Stimulated activated CD8-positive, alpha-beta memory T cell treated with anti-CD3 and anti-CD28 coated beads, Interleukin-4, amount 100 ng/mL, for 1 hour (primary cell): ENCODE measurements around the gene SPSB3.
"Not testable (repeated sequence)": the region's sequence is repeated elsewhere in the genome, so short reads cannot be mapped to it uniquely, and the experiment has no call there.

Experiments used
- DNase-seq, 2 donors: peaks; one replicate each; pipeline ENCODE4 v3.0.0-alpha.2; 2020; ENCODE audit warnings: low read depth in 2 of 2, low spot score in 1 of 2

SPSB3 gene

DNA sequence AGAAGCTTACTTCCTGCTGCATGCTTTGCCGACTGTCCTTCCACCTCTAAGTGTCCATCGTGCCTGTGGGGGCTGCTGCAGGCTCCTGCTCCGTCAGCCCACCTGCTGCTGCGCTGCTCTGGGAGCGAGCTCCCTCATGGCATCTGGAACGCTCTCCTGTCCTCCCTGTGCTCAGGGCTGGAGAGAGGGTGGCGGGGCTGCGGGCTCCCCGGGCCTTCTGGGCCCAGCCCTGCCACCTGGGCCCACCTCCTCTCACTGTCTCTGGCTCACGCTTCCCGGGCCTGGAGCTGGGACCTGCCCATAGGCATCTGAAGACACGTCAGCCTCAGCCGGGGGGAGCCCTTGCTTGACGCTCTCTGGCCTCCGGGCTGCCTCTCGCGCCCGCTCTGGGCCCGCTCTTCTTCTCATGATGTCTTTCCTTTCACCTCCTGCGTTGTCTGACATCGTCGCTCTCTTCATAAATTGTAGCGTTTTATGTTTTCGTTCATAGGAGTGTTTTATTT is 38.0 kb downstream of the SPSB3 start:
- no peak for DNase-seq

DNA sequence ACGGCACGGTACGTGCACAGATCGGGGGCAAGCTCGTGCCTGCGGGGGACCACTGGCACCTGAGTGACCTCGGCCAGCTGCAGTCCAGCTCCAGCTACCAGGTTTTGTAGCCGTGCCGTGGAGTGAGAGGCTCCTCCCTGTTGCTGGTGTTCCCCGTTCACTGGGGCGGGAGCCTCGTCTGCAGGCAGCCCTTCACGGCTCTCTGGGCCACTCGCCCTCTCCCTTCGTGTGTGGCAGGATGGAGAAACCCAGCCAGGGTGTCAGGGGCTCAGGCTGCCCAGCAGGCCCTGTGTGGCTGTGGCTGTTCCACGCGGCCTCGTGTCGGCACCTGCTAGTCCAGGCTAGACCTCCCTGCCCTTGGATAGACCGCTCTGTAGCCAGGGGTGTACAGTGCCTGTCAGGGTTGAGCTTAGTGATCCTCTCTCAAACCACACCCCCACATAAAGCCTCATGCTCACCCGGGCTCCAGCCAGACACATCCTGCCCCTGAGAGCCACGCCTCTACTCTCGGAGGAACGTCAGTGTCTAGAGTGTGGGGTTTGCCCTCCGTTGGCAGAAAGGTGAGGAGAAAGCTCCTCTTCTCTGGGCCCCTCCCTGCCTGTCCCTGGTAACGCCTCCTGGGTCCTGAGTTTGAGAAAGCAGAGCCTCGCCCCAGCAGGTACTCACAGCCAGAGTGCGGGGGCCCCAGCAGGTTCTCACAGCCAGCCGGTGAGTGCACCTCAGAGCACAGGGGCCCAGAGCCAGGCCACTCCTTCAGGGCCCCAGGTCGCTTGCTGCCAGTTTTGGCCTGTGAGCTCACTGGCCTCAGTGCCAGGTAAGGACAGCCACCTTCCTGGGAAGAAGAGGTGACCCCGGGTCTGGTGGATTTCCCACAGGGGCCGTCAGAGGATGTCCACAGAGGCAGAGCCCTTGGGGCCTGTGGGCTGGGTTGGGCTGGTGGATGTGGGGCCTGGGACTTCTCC is 38.7 kb downstream of the SPSB3 start:
- DNase-seq = no peak

DNA sequence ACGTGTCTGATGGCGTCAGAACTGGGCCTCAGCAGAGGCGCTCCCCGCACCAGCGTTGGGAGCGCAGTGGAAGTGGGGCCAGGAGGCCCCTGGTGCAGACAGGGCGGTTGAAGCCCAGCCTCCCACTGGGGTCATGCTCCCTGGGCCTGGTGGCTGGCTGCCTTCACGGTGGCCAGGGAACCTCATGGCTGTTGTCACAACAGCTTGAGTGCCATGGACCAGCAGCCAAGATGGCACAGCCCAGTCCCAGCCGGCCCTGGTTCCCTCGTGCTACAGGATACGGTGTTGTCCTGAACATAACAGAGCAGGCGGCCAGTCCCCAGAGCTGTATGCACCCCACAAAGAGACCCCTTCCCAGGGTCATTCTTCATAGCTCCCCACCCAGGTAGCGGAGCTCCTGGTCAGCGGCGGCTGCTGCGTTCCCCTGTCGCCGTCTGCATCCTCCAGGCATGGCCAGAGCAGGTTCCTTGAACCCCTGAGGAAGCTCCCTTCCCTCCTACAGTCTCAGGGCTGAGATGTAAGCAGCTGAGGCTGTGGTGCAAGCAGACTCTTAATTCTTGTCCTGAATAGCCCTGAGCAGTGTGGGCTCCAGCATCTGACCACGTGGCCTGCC is 40.7 kb downstream of the SPSB3 start:
- no peak for DNase-seq

DNA sequence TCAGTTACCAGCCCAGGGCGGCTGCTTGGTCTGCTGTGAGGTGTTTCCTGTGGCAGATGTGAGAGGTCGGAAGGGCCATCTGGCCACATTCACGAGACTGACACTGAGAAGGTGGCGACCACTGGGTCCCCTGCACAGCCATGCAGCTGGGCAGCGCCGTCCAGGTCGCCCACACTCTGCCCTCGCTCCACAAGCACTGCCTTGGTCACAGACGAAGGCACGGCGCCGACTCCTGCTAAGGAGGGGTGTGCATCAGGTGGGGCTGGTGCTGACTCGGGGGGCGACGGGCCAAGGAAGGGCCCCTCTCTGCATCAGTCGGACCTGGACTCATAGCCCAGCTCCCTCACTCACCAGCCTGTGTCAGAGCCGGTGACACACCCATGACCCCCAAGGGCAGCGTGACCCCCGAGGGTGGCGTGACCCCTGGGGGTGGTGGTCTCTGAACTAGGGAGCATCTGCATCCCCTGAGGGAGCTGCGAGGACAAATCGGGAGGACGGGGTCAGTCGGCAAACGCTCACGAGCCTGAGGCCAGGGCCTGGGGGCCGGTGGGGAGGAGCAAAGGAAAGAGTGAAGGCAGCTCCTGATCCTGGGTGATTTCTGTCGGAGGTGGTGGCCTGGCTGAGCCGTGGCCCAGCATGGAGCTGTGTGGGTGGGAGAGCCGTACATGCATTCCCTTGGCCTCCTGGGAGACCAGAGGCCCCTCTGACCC is 41.4 kb downstream of the SPSB3 start:
- no peak for DNase-seq

DNA sequence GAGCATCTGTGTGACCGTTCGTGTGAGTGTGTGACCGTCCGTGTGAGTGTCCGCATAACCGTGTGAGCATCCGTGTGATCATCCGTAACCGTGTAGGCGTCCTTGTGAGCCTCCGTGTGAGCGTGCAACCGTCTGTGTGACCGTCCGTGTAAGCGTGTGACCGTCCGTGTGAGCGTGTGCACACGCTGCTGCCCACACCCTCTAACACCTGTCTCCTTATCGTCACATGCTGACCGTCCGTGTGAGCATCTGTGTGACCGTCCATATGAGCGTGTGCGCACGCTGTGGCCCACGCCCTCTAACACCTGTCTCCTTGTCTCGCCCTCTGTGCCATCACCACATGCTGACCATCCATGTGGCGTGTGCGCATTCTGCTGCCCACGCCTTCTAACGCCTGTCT is 42.1 kb downstream of the SPSB3 start:
- no peak for DNase-seq

DNA sequence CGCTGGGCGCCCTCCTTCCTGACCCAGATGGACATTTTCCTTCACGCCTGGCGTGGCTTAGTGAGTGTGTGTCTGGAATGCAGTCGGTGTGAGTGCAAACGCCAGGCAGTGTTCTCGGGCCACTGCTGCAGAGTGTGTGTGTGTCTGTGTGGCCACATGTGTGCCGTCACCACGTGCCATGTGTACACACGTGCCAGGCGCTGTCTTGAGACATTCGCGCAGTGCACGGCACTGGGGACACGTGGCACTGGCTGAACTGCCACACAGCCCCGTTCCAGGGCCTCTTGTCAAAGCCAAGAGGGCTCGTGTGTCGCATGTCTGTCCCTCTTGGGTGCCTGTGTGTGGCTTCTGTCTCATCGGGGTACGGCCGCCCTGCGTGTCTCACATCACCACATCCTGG is 47.6 kb downstream of the SPSB3 start:
- no peak for DNase-seq

DNA sequence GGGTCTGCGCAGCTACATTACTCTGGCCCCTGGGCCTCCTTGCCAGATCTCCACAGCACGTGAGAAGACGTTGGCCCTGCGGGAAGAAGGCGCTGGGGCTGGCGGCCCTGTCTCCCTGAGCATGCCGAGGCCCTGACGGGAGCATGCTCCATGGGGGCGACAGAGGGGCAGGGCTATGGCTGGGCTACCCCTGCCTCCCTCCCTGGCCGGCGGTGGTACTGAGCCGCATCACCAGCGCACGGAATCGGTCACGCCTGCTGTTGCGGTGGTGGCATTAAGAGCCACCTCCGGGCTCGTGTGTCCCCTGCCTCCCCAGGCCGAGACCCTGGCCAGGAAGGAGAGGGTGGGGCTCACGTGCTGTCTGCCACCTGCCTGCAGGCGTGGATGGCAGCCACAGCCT is 48.2 kb downstream of the SPSB3 start:
- DNase-seq = no peak

DNA sequence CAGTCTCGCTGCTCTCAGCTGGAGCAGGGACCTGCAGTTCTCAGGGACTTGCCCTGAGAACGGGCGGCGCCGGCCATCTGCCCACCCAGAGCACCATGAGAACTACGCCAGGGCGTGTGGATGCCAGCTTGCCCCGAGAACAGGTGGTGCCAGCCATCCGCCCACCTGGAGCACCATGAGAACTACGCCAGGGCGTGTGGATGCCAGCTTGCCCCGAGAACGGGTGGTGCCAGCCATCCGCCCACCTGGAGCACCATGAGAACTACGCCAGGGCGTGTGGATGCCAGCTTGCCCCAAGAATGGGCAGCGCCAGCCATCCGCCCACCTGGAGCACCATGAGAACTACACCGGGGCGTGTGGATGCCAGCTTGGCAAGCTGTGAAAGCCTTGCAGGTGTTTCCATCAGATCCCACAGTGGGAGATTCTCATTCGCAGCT is 49.8 kb downstream of the SPSB3 start:
- DNase-seq = not testable (repeated sequence)

DNA sequence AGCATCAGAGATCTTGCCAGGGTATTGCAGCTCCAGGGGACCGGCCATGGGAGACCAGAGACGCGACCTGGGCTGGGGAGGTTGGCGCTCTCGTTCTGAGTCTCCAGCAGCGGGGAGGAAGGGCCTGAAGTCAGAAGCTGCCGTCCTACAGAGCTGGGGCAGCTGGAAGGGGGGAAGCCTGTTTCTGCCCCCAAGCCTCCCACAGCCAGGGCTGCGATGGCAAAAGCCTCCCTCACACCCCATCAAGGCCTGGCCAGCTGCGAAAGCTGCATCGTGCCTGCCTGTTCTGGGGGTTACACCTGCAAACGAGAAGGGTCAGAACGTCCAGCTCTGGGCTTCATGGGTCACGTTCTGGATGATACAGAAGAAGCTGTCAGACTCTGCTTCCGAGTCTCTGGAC is 50.3 kb downstream of the SPSB3 start:
- DNase-seq = no peak

DNA sequence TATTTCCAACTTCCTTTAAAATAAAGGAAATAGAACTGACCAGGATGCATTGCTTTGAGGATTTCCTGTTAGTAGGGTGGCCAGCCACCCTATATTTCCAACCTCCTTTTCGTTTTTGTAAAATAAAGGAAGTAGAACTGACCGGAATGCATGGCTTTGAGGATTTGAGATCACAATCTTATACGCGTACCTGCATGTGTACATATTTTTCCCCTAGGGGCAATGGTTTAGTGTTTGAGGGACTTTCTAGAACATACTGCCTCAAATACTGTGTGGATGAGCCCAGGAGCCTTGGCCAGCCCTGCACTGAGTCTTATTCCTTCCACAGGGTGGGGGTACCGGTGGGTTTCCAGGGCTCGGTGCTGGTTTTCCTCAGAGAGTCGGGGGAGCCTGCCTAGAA is 50.8 kb downstream of the SPSB3 start:
- no peak for DNase-seq

DNA sequence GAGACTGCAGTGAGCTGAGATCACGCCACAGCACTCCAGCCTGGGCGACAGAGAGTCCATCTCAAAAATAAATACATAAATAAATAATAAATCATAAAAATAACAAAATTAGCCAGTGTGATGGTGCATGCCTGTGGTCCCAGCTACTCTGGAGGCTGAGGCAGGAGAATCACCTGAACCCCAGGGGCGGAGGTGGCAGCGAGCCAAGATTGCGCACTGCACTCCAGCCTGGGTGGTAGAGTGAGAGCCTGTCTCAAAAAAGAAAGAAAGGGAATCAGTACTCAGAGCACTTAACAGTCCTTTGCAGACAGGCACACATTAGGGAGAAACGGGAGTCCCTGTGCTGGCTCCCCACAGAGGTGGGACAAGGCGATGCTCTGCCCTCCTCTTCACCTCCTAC is 51.3 kb downstream of the SPSB3 start:
- DNase-seq = no peak

DNA sequence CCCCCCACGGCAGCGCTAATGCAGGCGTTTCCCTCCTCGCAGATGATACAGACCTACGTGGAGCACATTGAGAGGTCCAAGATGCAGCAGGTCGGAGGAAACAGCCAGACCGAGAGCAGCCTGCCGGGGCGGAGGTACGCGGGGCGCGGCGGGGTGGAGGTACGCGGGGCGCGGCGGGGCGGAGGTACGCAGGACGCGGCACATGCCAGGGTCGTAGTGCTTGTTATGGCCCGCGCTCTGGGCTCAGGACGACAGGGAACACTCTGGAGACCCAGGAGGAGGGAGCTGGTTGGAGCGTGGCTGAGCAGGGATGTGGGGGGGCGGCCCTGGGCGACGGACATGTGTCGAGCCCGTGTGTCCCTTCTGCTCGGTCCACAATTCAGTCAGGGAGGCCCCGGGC is 52.9 kb downstream of the SPSB3 start:
- no peak for DNase-seq

DNA sequence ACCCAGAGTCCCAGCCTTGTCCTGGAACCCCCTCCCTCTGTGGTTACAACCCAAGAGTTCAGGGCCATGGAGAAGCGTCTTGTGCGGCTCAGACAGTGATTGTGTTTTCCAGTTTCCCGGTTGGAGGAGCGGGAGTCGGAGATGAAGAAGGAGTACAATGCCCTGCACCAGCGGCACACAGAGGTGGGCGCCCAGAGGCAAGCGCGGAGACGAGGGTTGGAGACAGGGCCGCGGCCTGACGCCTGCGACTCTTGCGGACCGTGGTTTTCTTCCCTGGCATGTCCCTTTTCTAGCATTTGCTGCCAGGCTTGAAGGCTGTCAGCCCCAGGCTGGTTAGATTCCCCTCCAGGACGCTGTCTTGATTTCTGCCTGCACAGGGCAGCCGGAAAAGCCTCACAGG is 53.3 kb downstream of the SPSB3 start:
- no peak for DNase-seq

DNA sequence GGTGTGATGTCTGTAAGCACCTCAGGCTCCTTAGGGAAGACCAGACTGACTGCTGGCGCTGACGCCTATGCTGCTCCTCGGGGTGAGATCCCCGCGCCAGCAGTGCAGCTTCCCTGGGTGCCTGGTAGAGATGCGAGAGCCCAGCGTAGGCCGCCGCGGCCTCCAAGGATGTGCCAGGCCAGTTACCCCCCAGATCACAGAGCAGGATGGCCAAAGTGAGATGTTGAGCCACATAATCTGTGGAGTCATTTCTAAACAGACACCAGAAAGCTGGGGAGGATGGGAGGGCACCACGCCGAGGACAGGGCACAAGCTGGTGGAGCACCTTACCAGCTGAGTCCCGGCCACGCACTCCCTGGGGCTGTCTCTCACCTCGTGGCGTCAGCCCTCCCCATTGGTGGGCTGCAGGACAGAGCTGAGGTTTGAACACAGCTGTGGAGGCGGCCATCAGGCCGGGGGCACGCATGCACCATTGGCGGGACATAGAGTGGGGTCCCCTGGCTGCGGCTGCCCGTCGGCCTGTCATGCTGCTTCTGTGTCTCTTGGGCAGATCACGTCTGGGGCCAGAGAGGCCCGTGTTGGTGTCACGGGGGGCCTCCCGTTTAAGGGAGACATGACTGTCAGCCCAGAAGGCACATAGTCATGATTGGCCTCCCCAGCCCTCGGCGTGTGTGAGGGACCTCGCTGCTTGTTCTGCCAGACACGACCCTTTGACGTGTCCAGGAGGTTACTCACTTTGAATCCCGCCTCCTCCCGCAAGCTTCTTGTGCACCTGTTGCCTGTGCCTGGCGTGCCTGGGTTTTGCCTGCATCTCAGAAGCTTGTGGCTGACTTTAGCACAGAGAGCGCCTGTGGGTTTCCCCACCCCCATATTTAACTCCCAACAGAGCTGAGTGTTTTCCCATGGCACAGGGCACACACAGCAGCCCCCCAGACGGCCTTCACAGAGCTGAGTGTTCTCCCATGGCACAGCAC is 54.4 kb downstream of the SPSB3 start:
- no peak for DNase-seq
